ENCODE results near the gene RABGAP1L. TPM values are rescaled to one million over a fixed set of nuclear protein-coding genes. Genes with fewer than 3 reads are reported as not detected.
"Not testable (repeated sequence)": the region's sequence is repeated elsewhere in the genome, so short reads cannot be mapped to it uniquely, and the experiment has no call there.

Gene RABGAP1L
- total RNA-seq, 4 donors from 2014 or later = 170 to 282 (median 182) TPM

GRCh38 chr1:175015243-175015642 lies 855.9 kb downstream of the RABGAP1L start:
- no peaks in the 10 kb centered on the region for H3K4me1 ChIP-seq
- H3K27ac ChIP-seq = no peak overlapping the region
- H3K4me3 ChIP-seq = no peak overlapping the region
- no peaks in the 10 kb centered on the region for H3K9me3 ChIP-seq
- no peak for DNase-seq
- H3K27me3 ChIP-seq = no peaks in the 10 kb centered on the region
- TF ChIP-seq CTCF (IDR thresholded peaks at IDR 0.05) (no peak), POLR2A (IDR thresholded peaks at IDR 0.05) (no peak)
- H3K36me3 ChIP-seq = peaks cover 0 to 76% (median 0%) of the 10 kb centered on the region in 3 donors

- no peak overlapping the region for H3K4me3 ChIP-seq
- no peaks in the 10 kb centered on the region for H3K9me3 ChIP-seq
- no peaks in the 10 kb centered on the region for H3K27me3 ChIP-seq
- peaks cover 0 to 34% (median 0%) of the 10 kb centered on the region in 3 donors for H3K36me3 ChIP-seq
- TF ChIP-seq CTCF (IDR thresholded peaks at IDR 0.05) = no peak
- TF ChIP-seq POLR2A (IDR thresholded peaks at IDR 0.05) = no peak
- H3K27ac ChIP-seq = no peak overlapping the region
- DNase-seq = no peak
- peaks cover 0 to 13% (median 0%) of the 10 kb centered on the region in 4 donors for H3K4me1 ChIP-seq
Measured at GRCh38 chr1:175019524-175019923, 860.2 kb downstream of the RABGAP1L start.

- peak within 1 kb of the TSS; percentile 83 to 99 (median 94) for H3K4me3 ChIP-seq
- no peaks in the 10 kb centered on the region for H3K9me3 ChIP-seq
- H3K4me1 ChIP-seq = peaks cover 0 to 13% (median 0%) of the 10 kb centered on the region in 4 donors
- H3K27ac ChIP-seq = peak within 1 kb of the TSS; percentile 77 to 86 (median 83)
- peaks cover 0 to under 1% (median 0%) of the 10 kb centered on the region in 3 donors for H3K36me3 ChIP-seq
- DNase-seq = peak; percentile 98 to 99 (median 98)
- TF ChIP-seq POLR2A (IDR thresholded peaks at IDR 0.05) = peak; percentile 37 to 66
- TF ChIP-seq CTCF (IDR thresholded peaks at IDR 0.05) = no peak
- H3K27me3 ChIP-seq = no peaks in the 10 kb centered on the region
Measured at GRCh38 chr1:175023043-175023921, 864.0 kb downstream of the RABGAP1L start, which contains the start of gene MRPS14. MRPS14 (minus strand) TSS chr1:175023425; CDS start chr1:175023408, 17 bp downstream.

GRCh38 chr1:175023922-175024242 lies 864.6 kb downstream of the RABGAP1L start:
- Histone ChIP-seq H3K27ac (peak overlapping the region; percentile 77 to 86 (median 83)), H3K4me3 (peak overlapping the region; percentile 83 to 99 (median 94)), H3K4me1 (peaks cover 0 to 13% (median 0%) of the 10 kb centered on the region in 4 donors)
- H3K27me3 ChIP-seq, DNase-seq, H3K9me3 ChIP-seq, H3K36me3 ChIP-seq: not testable (repeated sequence)

- DNase-seq = no peak
- Histone ChIP-seq H3K4me3 (no peak overlapping the region), H3K36me3 (no peaks in the 10 kb centered on the region), H3K27me3 (no peaks in the 10 kb centered on the region), H3K4me1 (peaks cover 0 to 13% (median 0%) of the 10 kb centered on the region in 4 donors), H3K27ac (no peak overlapping the region), H3K9me3 (no peaks in the 10 kb centered on the region)
- TF ChIP-seq POLR2A (IDR thresholded peaks at IDR 0.05) (no peak), CTCF (IDR thresholded peaks at IDR 0.05) (no peak)
Measured at GRCh38 chr1:175024773-175025172, 865.5 kb downstream of the RABGAP1L start.

GRCh38 chr1:175033953-175034352 lies 874.6 kb downstream of the RABGAP1L start:
- DNase-seq = no peak
- H3K27me3 ChIP-seq = no peaks in the 10 kb centered on the region
- no peaks in the 10 kb centered on the region for H3K9me3 ChIP-seq
- no peaks in the 10 kb centered on the region for H3K4me1 ChIP-seq
- H3K36me3 ChIP-seq = no peaks in the 10 kb centered on the region
- TF ChIP-seq POLR2A (IDR thresholded peaks at IDR 0.05) = no peak
- TF ChIP-seq CTCF (IDR thresholded peaks at IDR 0.05) = no peak
- H3K27ac ChIP-seq = no peak overlapping the region
- H3K4me3 ChIP-seq = no peak overlapping the region

Data from Peyer's patch (tissue), 4 donors.